ENCODE results near the gene APBA1. TPM values are rescaled to one million over a fixed set of nuclear protein-coding genes. Genes with fewer than 3 reads are reported as not detected.

APBA1 gene
- total and polyA plus RNA-seq, 2 of the 8 experiments (the other 6 are each of a cell fraction or from before 2014, with no cell fraction given): 0.36 to 0.60 TPM

DNA sequence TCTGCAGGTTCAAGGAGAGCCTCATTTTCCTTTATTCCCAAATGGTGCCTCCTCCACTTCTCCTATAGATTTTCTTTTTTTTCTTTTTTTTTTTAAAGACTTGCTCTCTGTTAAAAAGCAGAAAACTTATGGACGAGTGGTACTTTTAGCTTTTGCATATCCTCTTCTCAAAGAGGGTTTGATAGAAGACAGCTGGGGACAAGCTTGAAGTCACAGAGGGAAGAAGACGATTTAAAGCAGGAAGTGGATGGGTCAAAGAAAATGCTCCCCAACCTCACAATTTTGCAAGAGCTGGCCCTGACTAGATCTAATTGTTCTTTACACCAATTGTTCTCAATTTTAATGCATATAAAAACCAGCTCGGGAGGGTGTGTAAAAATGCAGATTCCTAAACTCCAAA is 48.9 kb downstream of the APBA1 start:
- no peak overlapping the region for H4K8ac ChIP-seq (ENCODE audit: extremely low read depth, insufficient read depth, low read length)
- no peak overlapping the region for H3K9ac ChIP-seq (replicated peaks in 1 of 4; ENCODE audit: extremely low read depth in 1 of 4, low read depth in 3 of 4, low read length in 3 of 4)
- no peak overlapping the region for H2AFZ ChIP-seq (ENCODE audit: low read length)
- DNase-seq (ENCODE audit: low read depth in 1 of 2, low spot score in 2 of 2) (no peak), FAIRE-seq (no peak)
- ChIA-PET CTCF (ENCODE audit: partially characterized antibody) (interaction anchor here (1.1 to 1.3 kb wide), 3 partner anchors 9 to 24 kb away, joined by 3 to 5 read pairs (median 4); no protein-coding TSS in a partner anchor), POLR2A (ENCODE audit: partially characterized antibody) (no interaction called here)
- no peaks in the 10 kb centered on the region for H3K9me3 ChIP-seq (ENCODE audit: insufficient read depth in 2 of 2, low read depth in 1 of 2, low read length in 1 of 2)
- H4K91ac ChIP-seq (replicated peaks; ENCODE audit: insufficient read length, low read length): no peak overlapping the region
- no peaks in the 10 kb centered on the region for H3K4me1 ChIP-seq (replicated peaks in 1 of 4; ENCODE audit: control insufficient read depth in 3 of 4, insufficient read depth in 4 of 4, low read length in 3 of 4)
- H3K56ac ChIP-seq (replicated peaks; ENCODE audit: insufficient read length, low read depth, low read length): no peak overlapping the region
- 87% methylated on average over 3 of the region's 3 CpGs; no CpG with 5 or more reads in 1 of the 2 experiments for WGBS, 2 experiments (ENCODE audit: extremely low coverage in 1 of 2, insufficient coverage in 1 of 2, insufficient read length in 1 of 2, insufficient replicate concordance in 2 of 2, low coverage in 1 of 2, low lambda C conversion rate in 2 of 2, missing lambda C conversion rate in 1 of 2)
- H2BK15ac ChIP-seq (ENCODE audit: low read length): no peak overlapping the region
- no peak overlapping the region for H3K4me3 ChIP-seq (ENCODE audit: extremely low read depth in 1 of 4, insufficient read depth in 2 of 4, low read depth in 3 of 4, low read length in 4 of 4)
- H3K36me3 ChIP-seq (ENCODE audit: control insufficient read depth in 2 of 4, insufficient read depth in 4 of 4, low read length in 3 of 4): no peaks in the 10 kb centered on the region
- no peak overlapping the region for H2BK12ac ChIP-seq (ENCODE audit: low read depth, low read length)
- H3K14ac ChIP-seq (ENCODE audit: insufficient read length): no peak overlapping the region
- no peaks in the 10 kb centered on the region for H3K79me2 ChIP-seq (ENCODE audit: control insufficient read depth in 1 of 2, insufficient read depth in 2 of 2, low read length in 2 of 2)
- no peak overlapping the region for H3K27ac ChIP-seq (ENCODE audit: low read depth, low read length)
- no peak overlapping the region for H3K18ac ChIP-seq (ENCODE audit: extremely low read depth, low read length)
- H3K27me3 ChIP-seq (replicated peaks in 1 of 4; ENCODE audit: control insufficient read depth in 3 of 4, extremely low read depth in 1 of 4, insufficient read depth in 3 of 4, low read length in 3 of 4): no peaks in the 10 kb centered on the region
- no peaks in the 10 kb centered on the region for H4K20me1 ChIP-seq (replicated peaks in 1 of 2; ENCODE audit: control insufficient read depth in 1 of 2, insufficient read depth in 2 of 2, low read length in 2 of 2)
- H2AK5ac ChIP-seq (ENCODE audit: low read depth, low read length): no peak overlapping the region
- H3K4me2 ChIP-seq (ENCODE audit: insufficient read depth in 1 of 2, low read depth in 2 of 2, low read length in 2 of 2): no peak overlapping the region
- H3K4ac ChIP-seq (replicated peaks; ENCODE audit: insufficient read length, low read depth, low read length): no peak overlapping the region
- H3K23ac ChIP-seq (ENCODE audit: insufficient read length): no peak overlapping the region
- H2BK5ac ChIP-seq (ENCODE audit: low read depth, low read length): no peak overlapping the region
- H2BK120ac ChIP-seq (replicated peaks; ENCODE audit: low read depth, low read length): no peak overlapping the region
- H3K79me1 ChIP-seq (ENCODE audit: low read depth, low read length): no peaks in the 10 kb centered on the region
- H3K23me2 ChIP-seq (ENCODE audit: low read depth, low read length): no peaks in the 10 kb centered on the region
- no peak overlapping the region for H2BK20ac ChIP-seq (ENCODE audit: low read length)
- H4K5ac ChIP-seq (ENCODE audit: insufficient read length, low read depth, low read length): no peak overlapping the region
- TF ChIP-seq ATF3 (IDR thresholded peaks at IDR 0.05; ENCODE audit: insufficient read depth, low read depth, low read length) (no peak), CHD1 (IDR thresholded peaks at IDR 0.05; ENCODE audit: low read depth, low read length) (no peak), BACH1 (IDR thresholded peaks at IDR 0.05; ENCODE audit: low read length) (no peak), KDM5A (IDR thresholded peaks at IDR 0.05; ENCODE audit: low read length) (no peak), PHF8 (conservative IDR thresholded peaks at IDR 0.05; ENCODE audit: low read depth, low read length) (no peak), KDM4A (IDR thresholded peaks at IDR 0.05; ENCODE audit: low read depth, low read length, severe bottlenecking) (no peak), BCL11A (IDR thresholded peaks at IDR 0.05; ENCODE audit: low read depth in 2 of 2, low read length in 2 of 2) (no peak), SP4 (IDR thresholded peaks at IDR 0.05; ENCODE audit: low read length) (no peak), RBBP5 (IDR thresholded peaks at IDR 0.05; ENCODE audit: borderline replicate concordance, low read depth, low read length) (no peak), TAF1 (IDR thresholded peaks at IDR 0.05; ENCODE audit: low read depth, low read length) (no peak), POLR2A (IDR thresholded peaks at IDR 0.05; ENCODE audit: control extremely low read depth in 1 of 2, low read depth in 2 of 2, low read length in 2 of 2) (no peak), POU5F1 (IDR thresholded peaks at IDR 0.05; ENCODE audit: low read depth, low read length) (no peak), YY1 (IDR thresholded peaks at IDR 0.05; ENCODE audit: low read depth, low read length) (no peak), SIRT6 (IDR thresholded peaks at IDR 0.05; ENCODE audit: low read length) (no peak), SIX5 (IDR thresholded peaks at IDR 0.05; ENCODE audit: low read depth, low read length) (no peak), MAFK (IDR thresholded peaks at IDR 0.05; ENCODE audit: low read depth, low read length) (no peak), JUN (IDR thresholded peaks at IDR 0.05; ENCODE audit: low read depth, low read length) (no peak)

Measured in H1 (cell line).